Measurements from ENCODE around the gene MVD. TPM values are rescaled to one million over a fixed set of nuclear protein-coding genes. Genes with fewer than 3 reads are reported as not detected.

MVD gene, protein sequence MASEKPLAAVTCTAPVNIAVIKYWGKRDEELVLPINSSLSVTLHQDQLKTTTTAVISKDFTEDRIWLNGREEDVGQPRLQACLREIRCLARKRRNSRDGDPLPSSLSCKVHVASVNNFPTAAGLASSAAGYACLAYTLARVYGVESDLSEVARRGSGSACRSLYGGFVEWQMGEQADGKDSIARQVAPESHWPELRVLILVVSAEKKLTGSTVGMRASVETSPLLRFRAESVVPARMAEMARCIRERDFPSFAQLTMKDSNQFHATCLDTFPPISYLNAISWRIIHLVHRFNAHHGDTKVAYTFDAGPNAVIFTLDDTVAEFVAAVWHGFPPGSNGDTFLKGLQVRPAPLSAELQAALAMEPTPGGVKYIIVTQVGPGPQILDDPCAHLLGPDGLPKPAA
- total RNA-seq: 10 to 100 TPM; 73.4 to 99.2 TPM
- polyA plus RNA-seq: 10 to 100 TPM; 21.7 to 76.0 TPM

DNA sequence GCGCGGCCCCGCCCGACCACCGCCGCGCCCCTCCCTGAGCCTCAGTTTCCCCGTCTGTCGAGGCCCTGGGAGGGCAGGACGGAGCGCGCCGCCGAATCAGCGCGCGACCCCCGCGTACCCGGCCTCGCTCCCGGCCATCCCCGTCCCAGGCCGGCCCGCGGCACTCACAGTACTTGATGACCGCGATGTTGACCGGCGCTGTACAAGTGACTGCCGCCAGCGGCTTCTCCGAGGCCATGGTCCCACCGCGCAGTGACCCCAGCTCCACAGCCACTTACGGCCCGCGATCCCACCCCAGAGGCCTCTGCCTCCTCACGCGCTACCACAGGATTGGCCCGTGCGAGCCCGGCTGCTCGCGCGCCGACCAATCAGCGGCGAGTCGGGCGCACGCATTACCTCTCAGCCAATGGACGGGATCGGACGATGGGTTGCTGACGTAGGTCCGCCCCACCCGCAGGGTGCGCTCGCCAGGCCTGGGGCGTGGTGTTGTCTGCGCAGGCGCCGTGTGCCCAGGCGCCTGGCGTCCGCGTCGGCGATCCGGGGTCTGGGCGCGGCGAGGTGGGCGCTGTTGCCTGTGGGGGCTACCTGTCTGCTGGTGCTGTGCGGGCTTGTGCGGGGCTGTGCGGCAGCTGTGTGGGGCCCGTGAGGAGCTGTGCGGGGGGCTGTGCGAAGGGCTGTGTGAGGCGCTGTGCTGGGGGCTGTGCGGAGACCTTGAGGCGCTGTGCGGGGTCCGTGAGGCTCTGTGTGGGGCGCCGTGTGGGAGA is at the start of gene MVD:
Gene MVD (minus strand): TSS at position 249 of the 764 bp plus-strand sequence. CDS start 11 bp downstream, at position 238.
- Histone ChIP-seq H3K4me1 (ENCODE audit: control insufficient read depth in 4 of 4, insufficient read depth in 4 of 4, low read length in 3 of 4) (peaks cover 8 to 38% (median 26%) of the 10 kb centered on the region in 4 donors), H3K27ac (ENCODE audit: low read depth in 1 of 2, low read length in 2 of 2) (peak within 1 kb of the TSS; percentile 96 to 97), H3K9ac (ENCODE audit: low read depth in 1 of 2, low read length in 2 of 2) (peak within 1 kb of the TSS; percentile 57 to 92), H3K36me3 (ENCODE audit: control insufficient read depth in 4 of 4, insufficient read depth in 3 of 4, low read depth in 1 of 4, low read length in 3 of 4) (peaks cover 0 to 5% (median under 1%) of the 10 kb centered on the region in 4 donors), H3K4me3 (ENCODE audit: low read depth in 1 of 3, low read length in 3 of 3) (peak within 1 kb of the TSS; percentile 80 to 88 (median 85)), H3K9me3 (ENCODE audit: control insufficient read depth in 4 of 4, low read length in 3 of 4) (no peaks in the 10 kb centered on the region), H3K27me3 (ENCODE audit: control insufficient read depth in 4 of 4, insufficient read depth in 4 of 4, low read length in 3 of 4) (no peaks in the 10 kb centered on the region)
- peak; percentile 95 for DNase-seq (ENCODE audit: low spot score)
- TF ChIP-seq SP1 (IDR thresholded peaks at IDR 0.05) (peak; percentile 91), ZBTB33 (IDR thresholded peaks at IDR 0.05) (no peak), TAF1 (conservative IDR thresholded peaks at IDR 0.05) (peak; percentile 63), YY1 (IDR thresholded peaks at IDR 0.05) (peak; percentile 93), RXRA (IDR thresholded peaks at IDR 0.05) (peak; percentile 85 to 93), HNF4G (IDR thresholded peaks at IDR 0.05) (no peak), GABPA (IDR thresholded peaks at IDR 0.05 in 1 of 2, conservative IDR thresholded peaks at IDR 0.05 in 1 of 2) (no peak), JUND (IDR thresholded peaks at IDR 0.05) (no peak), FOXA1 (IDR thresholded peaks at IDR 0.05) (no peak)
- TF ChIP-seq, protein P1, sequence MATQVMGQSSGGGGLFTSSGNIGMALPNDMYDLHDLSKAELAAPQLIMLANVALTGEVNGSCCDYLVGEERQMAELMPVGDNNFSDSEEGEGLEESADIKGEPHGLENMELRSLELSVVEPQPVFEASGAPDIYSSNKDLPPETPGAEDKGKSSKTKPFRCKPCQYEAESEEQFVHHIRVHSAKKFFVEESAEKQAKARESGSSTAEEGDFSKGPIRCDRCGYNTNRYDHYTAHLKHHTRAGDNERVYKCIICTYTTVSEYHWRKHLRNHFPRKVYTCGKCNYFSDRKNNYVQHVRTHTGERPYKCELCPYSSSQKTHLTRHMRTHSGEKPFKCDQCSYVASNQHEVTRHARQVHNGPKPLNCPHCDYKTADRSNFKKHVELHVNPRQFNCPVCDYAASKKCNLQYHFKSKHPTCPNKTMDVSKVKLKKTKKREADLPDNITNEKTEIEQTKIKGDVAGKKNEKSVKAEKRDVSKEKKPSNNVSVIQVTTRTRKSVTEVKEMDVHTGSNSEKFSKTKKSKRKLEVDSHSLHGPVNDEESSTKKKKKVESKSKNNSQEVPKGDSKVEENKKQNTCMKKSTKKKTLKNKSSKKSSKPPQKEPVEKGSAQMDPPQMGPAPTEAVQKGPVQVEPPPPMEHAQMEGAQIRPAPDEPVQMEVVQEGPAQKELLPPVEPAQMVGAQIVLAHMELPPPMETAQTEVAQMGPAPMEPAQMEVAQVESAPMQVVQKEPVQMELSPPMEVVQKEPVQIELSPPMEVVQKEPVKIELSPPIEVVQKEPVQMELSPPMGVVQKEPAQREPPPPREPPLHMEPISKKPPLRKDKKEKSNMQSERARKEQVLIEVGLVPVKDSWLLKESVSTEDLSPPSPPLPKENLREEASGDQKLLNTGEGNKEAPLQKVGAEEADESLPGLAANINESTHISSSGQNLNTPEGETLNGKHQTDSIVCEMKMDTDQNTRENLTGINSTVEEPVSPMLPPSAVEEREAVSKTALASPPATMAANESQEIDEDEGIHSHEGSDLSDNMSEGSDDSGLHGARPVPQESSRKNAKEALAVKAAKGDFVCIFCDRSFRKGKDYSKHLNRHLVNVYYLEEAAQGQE (IDR thresholded peaks at IDR 0.05): peak; percentile 84
- under 1% methylated on average over 88 of the region's 88 CpGs for WGBS

DNA sequence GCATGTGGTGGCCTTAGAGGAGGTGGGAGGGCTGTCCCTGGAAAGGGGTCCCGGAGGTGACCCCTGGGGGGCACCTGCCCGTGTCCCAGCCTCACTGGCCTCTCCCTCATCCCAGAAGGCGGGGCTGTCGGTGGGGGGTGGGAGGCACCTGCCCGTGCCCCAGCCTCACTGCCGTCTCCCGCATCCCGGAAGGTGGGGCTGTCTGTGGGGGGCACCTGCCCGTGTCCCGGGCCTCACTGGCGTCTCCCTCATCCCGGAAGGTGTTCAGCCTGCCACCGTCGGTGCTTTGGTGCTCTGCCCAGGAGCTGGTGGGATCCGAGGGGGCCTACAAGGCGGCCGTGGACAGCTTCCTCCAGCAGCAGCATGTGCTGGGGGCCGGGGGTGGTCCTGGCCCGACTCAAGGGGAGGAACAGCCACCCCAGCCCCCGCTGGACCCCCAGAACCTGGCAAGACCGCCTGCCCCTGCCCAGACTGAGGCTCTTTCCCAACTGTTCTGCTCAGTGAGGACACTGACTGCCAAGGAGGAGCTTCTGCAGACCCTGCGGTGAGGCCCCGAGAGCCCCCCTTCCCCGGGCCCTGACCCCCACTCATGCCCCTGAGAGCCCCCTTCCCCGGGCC is 49.6 kb upstream of the MVD start:
- DNase-seq (ENCODE audit: low spot score): no peak
- TF ChIP-seq SP1 (IDR thresholded peaks at IDR 0.05) (no peak), NR2F2 (IDR thresholded peaks at IDR 0.05) (no peak), RXRA (IDR thresholded peaks at IDR 0.05) (no peak), TAF1 (conservative IDR thresholded peaks at IDR 0.05) (no peak), GABPA (IDR thresholded peaks at IDR 0.05 in 1 of 2, conservative IDR thresholded peaks at IDR 0.05 in 1 of 2) (no peak), EGR1 (IDR thresholded peaks at IDR 0.05; ENCODE audit: low read depth in 2 of 2) (no peak), RAD21 (IDR thresholded peaks at IDR 0.05) (no peak), HNF4A (conservative IDR thresholded peaks at IDR 0.05) (no peak), FOXA2 (IDR thresholded peaks at IDR 0.05) (no peak), JUND (IDR thresholded peaks at IDR 0.05) (no peak), HNF4G (IDR thresholded peaks at IDR 0.05) (no peak)
- TF ChIP-seq, protein P1 (IDR thresholded peaks at IDR 0.05): no peak
- TF ChIP-seq, protein P2, sequence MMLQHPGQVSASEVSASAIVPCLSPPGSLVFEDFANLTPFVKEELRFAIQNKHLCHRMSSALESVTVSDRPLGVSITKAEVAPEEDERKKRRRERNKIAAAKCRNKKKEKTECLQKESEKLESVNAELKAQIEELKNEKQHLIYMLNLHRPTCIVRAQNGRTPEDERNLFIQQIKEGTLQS (IDR thresholded peaks at IDR 0.05): no peak
- no peaks in the 10 kb centered on the region for H3K9me3 ChIP-seq (ENCODE audit: control insufficient read depth in 4 of 4, low read length in 3 of 4)
- WGBS: 84% methylated on average over 25 of the region's 25 CpGs
- no peak overlapping the region for H3K27ac ChIP-seq (ENCODE audit: low read depth in 1 of 2, low read length in 2 of 2)
- no peaks in the 10 kb centered on the region for H3K27me3 ChIP-seq (ENCODE audit: control insufficient read depth in 4 of 4, insufficient read depth in 4 of 4, low read length in 3 of 4)
- H3K4me3 ChIP-seq (ENCODE audit: low read depth in 1 of 3, low read length in 3 of 3): no peak overlapping the region
- H3K9ac ChIP-seq (ENCODE audit: low read depth in 1 of 2, low read length in 2 of 2): no peak overlapping the region
- peaks cover 8 to 43% (median 11%) of the 10 kb centered on the region in 4 donors for H3K36me3 ChIP-seq (ENCODE audit: control insufficient read depth in 4 of 4, insufficient read depth in 3 of 4, low read depth in 1 of 4, low read length in 3 of 4)
- H3K4me1 ChIP-seq (ENCODE audit: control insufficient read depth in 4 of 4, insufficient read depth in 4 of 4, low read length in 3 of 4): peaks cover 0 to 8% (median 2%) of the 10 kb centered on the region in 4 donors

Measured in liver (tissue), 9 donors.